ENCODE data around the gene EML1.

The EML1 gene

GRCh38 chr14:99952453-99952852, 159.2 kb downstream of the EML1 start:
- Histone ChIP-seq H3K27ac (replicated peaks) (no peak overlapping the region), H3K4me3 (replicated peaks; ENCODE audit: insufficient read depth, low read length) (no peak overlapping the region), H3K27me3 (ENCODE audit: insufficient read depth, poor library complexity, severe bottlenecking) (peaks cover 2% of the 10 kb centered on the region)
- DNase-seq (ENCODE audit: low read depth in 1 of 2, low spot score in 1 of 2), result no peak
- TF ChIP-seq REST (IDR thresholded peaks at IDR 0.05; ENCODE audit: insufficient replicate concordance, low read depth) (no peak), CTCF (IDR thresholded peaks at IDR 0.05; ENCODE audit: insufficient read depth, low read length) (no peak), GABPA (IDR thresholded peaks at IDR 0.05; ENCODE audit: low read depth) (no peak), POLR2AphosphoS5 (IDR thresholded peaks at IDR 0.05; ENCODE audit: low read depth) (no peak), SPI1 (IDR thresholded peaks at IDR 0.05; ENCODE audit: borderline replicate concordance, low read depth) (no peak)

GRCh38 chr14:99955826-99956455, 162.7 kb downstream of the EML1 start:
- no peak for TF ChIP-seq SPI1 (IDR thresholded peaks at IDR 0.05; ENCODE audit: borderline replicate concordance, low read depth)
- TF ChIP-seq REST (IDR thresholded peaks at IDR 0.05; ENCODE audit: insufficient replicate concordance, low read depth), result no peak
- peaks cover 2% of the 10 kb centered on the region for H3K27me3 ChIP-seq (ENCODE audit: insufficient read depth, poor library complexity, severe bottlenecking)
- H3K27ac ChIP-seq (replicated peaks), result no peak overlapping the region
- no peak overlapping the region for H3K4me3 ChIP-seq (replicated peaks; ENCODE audit: insufficient read depth, low read length)
- no peak for DNase-seq (ENCODE audit: low read depth in 1 of 2, low spot score in 1 of 2)

- no peak overlapping the region for H3K27ac ChIP-seq (replicated peaks)
- peaks cover 2% of the 10 kb centered on the region for H3K27me3 ChIP-seq (ENCODE audit: insufficient read depth, poor library complexity, severe bottlenecking)
- no peak overlapping the region for H3K4me3 ChIP-seq (replicated peaks; ENCODE audit: insufficient read depth, low read length)
- no peak for DNase-seq (ENCODE audit: low read depth in 1 of 2, low spot score in 1 of 2)
- TF ChIP-seq GABPA (IDR thresholded peaks at IDR 0.05; ENCODE audit: low read depth) (no peak), POLR2AphosphoS5 (IDR thresholded peaks at IDR 0.05; ENCODE audit: low read depth) (no peak), SPI1 (IDR thresholded peaks at IDR 0.05; ENCODE audit: borderline replicate concordance, low read depth) (no peak), CTCF (IDR thresholded peaks at IDR 0.05; ENCODE audit: insufficient read depth, low read length) (no peak), REST (IDR thresholded peaks at IDR 0.05; ENCODE audit: insufficient replicate concordance, low read depth) (no peak)
Observed at GRCh38 chr14:99958380-99958779, 165.2 kb downstream of the EML1 start.
